GM12801 (cell line): Measurements from ENCODE around the gene ZCCHC13.

Source experiments
- CTCF ChIP-seq: IDR thresholded peaks from one replicate; pipeline ENCODE4 v1.5.1; 2011; ENCODE audit warnings: control low read depth; ENCODE audit not compliant: insufficient read length; ENCODE audit errors: extremely low read depth

The ZCCHC13 gene

GRCh38 chrX:74304016-74304415 lies at the start of gene ZCCHC13:
ZCCHC13 (plus strand) TSS chrX:74304180; CDS start chrX:74304267, 87 bp downstream.
- no peak for TF ChIP-seq CTCF

GRCh38 chrX:74259885-74260491 lies 44.0 kb upstream of the ZCCHC13 start:
- TF ChIP-seq CTCF: no peak

DNA sequence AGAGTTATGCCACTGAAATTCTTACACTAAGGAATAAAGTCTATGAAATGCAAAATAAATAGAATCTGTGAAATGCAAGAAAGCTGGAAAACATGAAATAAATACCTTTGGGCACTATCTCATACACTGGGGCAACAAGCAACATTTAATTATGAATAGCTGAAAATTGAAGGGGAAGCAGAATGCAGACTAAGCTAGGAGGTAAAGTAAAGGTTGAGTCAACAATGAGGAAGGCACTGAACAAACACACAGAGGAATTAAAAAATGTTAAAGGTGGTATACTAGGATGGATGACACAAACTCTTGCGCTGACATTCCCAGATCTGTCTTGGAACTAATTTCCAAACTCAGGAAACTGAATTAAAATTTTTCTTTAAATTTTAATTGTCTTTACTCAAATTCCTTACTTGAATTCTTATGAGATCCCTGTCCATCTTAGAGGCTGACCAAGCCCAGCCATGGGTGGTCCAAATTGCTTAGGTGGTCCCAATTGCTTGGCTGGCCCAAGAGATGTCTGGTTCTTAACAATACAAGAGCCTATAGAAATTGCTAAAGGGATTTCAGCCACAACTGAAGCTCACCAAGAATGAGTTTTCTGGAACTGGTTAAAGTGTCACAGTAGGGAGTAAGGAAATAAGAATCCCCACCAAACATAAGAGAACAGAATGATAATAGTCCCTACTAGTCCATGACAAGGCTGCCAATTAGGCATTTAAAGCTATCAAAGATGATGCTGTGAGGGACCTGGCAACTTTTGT lies 41.3 kb upstream of the ZCCHC13 start:
- TF ChIP-seq CTCF: no peak

DNA sequence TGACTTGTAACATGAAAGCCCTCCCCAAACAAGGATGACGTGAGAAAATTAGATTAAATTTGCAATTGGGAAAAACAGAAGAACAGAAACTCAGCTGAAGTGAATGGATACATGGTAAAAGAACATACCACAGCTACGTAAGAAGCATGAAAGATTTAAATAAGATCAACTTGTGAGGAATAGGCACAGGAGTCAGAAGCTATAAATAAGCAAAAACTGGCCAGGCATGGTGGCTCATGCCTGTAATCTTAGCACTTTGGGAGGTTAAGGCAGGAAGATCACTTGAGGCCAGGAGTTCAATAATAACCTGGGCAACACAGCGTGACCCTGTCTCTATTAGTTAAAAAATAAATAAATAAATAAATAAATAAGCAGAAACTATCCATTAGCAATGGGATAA lies 33.6 kb upstream of the ZCCHC13 start:
- no peak for TF ChIP-seq CTCF

- no peak for TF ChIP-seq CTCF
Measured at GRCh38 chrX:74272230-74272629, 31.8 kb upstream of the ZCCHC13 start.

- no peak for TF ChIP-seq CTCF
Measured at GRCh38 chrX:74274516-74274915, 29.5 kb upstream of the ZCCHC13 start.

DNA sequence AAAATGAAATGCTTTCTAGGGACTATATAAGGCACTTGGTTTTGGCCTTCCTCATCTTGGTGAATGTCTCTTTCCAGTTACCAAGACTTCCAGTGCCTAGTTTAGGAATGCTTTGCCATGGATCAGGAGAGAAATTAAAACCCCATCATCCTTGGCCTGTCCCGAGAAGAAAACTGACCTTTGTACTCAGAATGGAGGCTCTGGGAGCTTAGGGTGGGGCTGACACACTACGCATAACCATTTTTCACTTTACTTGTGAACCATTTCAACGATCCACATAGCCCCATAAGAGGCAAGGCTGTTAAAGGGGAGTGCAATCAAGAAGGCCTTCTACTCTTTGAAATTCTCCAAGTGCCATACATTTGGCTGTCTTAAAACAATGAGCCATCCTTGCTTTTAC lies 26.7 kb upstream of the ZCCHC13 start:
- TF ChIP-seq CTCF: no peak
